Measurements from ENCODE around the gene NOL7.

- TF ChIP-seq GATA2 (CRISPR knock-in tag; IDR thresholded peaks at IDR 0.05) = no peak
- TF ChIP-seq ZNF609 (CRISPR knock-in tag; IDR thresholded peaks at IDR 0.05; ENCODE audit: borderline replicate concordance) = no peak
- no peak for TF ChIP-seq NFXL1 (CRISPR knock-in tag; IDR thresholded peaks at IDR 0.05)
- TF ChIP-seq PPARD (CRISPR knock-in tag; IDR thresholded peaks at IDR 0.05) = no peak
- TF ChIP-seq ZNF274 (IDR thresholded peaks at IDR 0.05; ENCODE audit: borderline replicate concordance, low read depth, low read length) = no peak
- no peak for TF ChIP-seq EZH2 (IDR thresholded peaks at IDR 0.05; ENCODE audit: borderline replicate concordance, low read depth, low read length)
- TF ChIP-seq ZNF318 (IDR thresholded peaks at IDR 0.05; ENCODE audit: borderline replicate concordance in 1 of 2, low read depth in 1 of 2) = no peak
Observed at GRCh38 chr6:13630499-13630898, 15.4 kb downstream of the NOL7 start.
